SK-N-SH (cell line): Measurements from ENCODE around the gene ZNF764.

Experiments
- CTCF ChIP-seq: fragments of 200-600 bp; sonication (generic); IDR thresholded peaks from 2 replicates; pipeline ENCODE4 v1.6.1; 2017; ENCODE audit warnings: antibody characterized with exemption, mild to moderate bottlenecking, moderate library complexity
- POLR2AphosphoS5 ChIP-seq: IDR thresholded peaks from 2 replicates; pipeline ENCODE4 v1.6.1; 2012; ENCODE audit warnings: low read depth, low read length
- YY1 ChIP-seq: IDR thresholded peaks from 2 replicates; pipeline ENCODE4 v1.4.0; 2012; ENCODE audit warnings: low read depth, mild to moderate bottlenecking
- TF ChIP-seq, protein P1 (sequence below): IDR thresholded peaks from 2 replicates; pipeline ENCODE4 v1.4.0; 2012; ENCODE audit warnings: low read depth, borderline replicate concordance

DNA sequence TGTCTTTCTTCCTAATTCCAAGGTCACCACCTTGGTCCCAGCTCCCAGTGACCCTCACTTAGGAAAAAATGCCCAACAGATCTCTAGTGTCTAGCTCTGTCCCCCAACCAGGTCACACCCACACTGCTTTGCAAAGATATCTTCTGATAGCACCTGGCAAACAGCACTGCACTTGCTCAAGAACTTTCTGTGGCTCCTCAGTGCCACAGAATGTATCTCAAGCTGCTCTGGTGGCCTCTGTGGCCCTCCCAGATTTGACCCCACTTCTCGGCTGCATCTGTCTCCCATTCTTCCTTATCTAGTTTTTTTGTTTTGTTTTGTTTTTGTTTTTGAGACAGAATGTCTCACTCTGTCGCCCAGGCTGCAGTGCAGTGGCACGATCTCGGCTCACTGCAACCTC is 8.4 kb upstream of the ZNF764 start:
- no peak for TF ChIP-seq CTCF
- no peak for TF ChIP-seq YY1
- TF ChIP-seq, protein P1, sequence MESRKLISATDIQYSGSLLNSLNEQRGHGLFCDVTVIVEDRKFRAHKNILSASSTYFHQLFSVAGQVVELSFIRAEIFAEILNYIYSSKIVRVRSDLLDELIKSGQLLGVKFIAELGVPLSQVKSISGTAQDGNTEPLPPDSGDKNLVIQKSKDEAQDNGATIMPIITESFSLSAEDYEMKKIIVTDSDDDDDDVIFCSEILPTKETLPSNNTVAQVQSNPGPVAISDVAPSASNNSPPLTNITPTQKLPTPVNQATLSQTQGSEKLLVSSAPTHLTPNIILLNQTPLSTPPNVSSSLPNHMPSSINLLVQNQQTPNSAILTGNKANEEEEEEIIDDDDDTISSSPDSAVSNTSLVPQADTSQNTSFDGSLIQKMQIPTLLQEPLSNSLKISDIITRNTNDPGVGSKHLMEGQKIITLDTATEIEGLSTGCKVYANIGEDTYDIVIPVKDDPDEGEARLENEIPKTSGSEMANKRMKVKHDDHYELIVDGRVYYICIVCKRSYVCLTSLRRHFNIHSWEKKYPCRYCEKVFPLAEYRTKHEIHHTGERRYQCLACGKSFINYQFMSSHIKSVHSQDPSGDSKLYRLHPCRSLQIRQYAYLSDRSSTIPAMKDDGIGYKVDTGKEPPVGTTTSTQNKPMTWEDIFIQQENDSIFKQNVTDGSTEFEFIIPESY, result no peak
- no peak for TF ChIP-seq POLR2AphosphoS5
